AG09309 (cell line): ENCODE measurements around the gene GIGYF2.

Experiments used
- DNase-seq: peaks from one replicate; pipeline ENCODE4 v3.0.0-alpha.2; 2010; ENCODE audit warnings: low read depth
- H3K4me3 ChIP-seq: 2 replicates; pipeline ENCODE4 v1.5.1; 2011; ENCODE audit warnings: mild to moderate bottlenecking, low read depth, low read length, moderate library complexity; ENCODE audit not compliant: control insufficient read depth
- CTCF ChIP-seq: IDR thresholded peaks from 2 replicates; pipeline ENCODE4 v1.5.1; 2011; ENCODE audit warnings: mild to moderate bottlenecking, low read depth, low read length, inconsistent platforms; ENCODE audit not compliant: insufficient read depth, control insufficient read depth; ENCODE audit errors: missing control alignments

The GIGYF2 gene

GRCh38 chr2:232874677-232875223, 177.6 kb downstream of the GIGYF2 start:
- DNase-seq = no peak
- no peak overlapping the region for H3K4me3 ChIP-seq
- TF ChIP-seq CTCF = no peak

- H3K4me3 ChIP-seq = no peak overlapping the region
- no peak for DNase-seq
- TF ChIP-seq CTCF = peak; percentile 31
Measured at GRCh38 chr2:232875256-232876121, 178.4 kb downstream of the GIGYF2 start.

- peak overlapping the region; percentile 13 for H3K4me3 ChIP-seq
- DNase-seq = no peak
- no peak for TF ChIP-seq CTCF
Measured at GRCh38 chr2:232876161-232876977, 179.2 kb downstream of the GIGYF2 start.

- H3K4me3 ChIP-seq = no peak overlapping the region; the same call in 1 of the 2 replicates
- TF ChIP-seq CTCF = no peak
- DNase-seq = no peak
Measured at GRCh38 chr2:232876978-232877441, 179.9 kb downstream of the GIGYF2 start.

- no peak overlapping the region for H3K4me3 ChIP-seq
- no peak for TF ChIP-seq CTCF
- DNase-seq = no peak
Measured at GRCh38 chr2:232877940-232878511, 180.9 kb downstream of the GIGYF2 start.
